HepG2 (cell line): ENCODE data around the gene TMEM8B. TPM values are rescaled to one million over a fixed set of nuclear protein-coding genes. Genes with fewer than 3 reads are reported as not detected.

Experiments used
- ARNT ChIP-seq: fragments of 450-650 bp; IDR thresholded peaks from 2 replicates; pipeline ENCODE4 v1.6.1; 2017
- HOXA3 ChIP-seq: sonication (generic); formaldehyde crosslinking; IDR thresholded peaks from 2 replicates; pipeline ENCODE4 v1.5.0; 2020; ENCODE audit warnings: missing genetic modification reagents
- MED13 ChIP-seq: sonication (generic); formaldehyde crosslinking; IDR thresholded peaks from 2 replicates; pipeline ENCODE4 v1.5.0; 2020; ENCODE audit warnings: missing genetic modification reagents
- MEIS2 ChIP-seq: sonication (generic); formaldehyde crosslinking; IDR thresholded peaks from 2 replicates; pipeline ENCODE4 v1.9.0; 2021; ENCODE audit warnings: mild to moderate bottlenecking, missing genetic modification reagents
- MIXL1 ChIP-seq: IDR thresholded peaks from 2 replicates; pipeline ENCODE4 v1.6.1; 2016
- MXI1 ChIP-seq: IDR thresholded peaks from 3 replicates; pipeline ENCODE4 v1.6.1; 2012; ENCODE audit warnings: low read depth, low read length, inconsistent platforms, borderline replicate concordance
- PHF8 ChIP-seq: sonication (generic); formaldehyde crosslinking; IDR thresholded peaks from 2 replicates; pipeline ENCODE4 v1.5.0; 2020; ENCODE audit warnings: missing genetic modification reagents
- REXO4 ChIP-seq: sonication (generic); formaldehyde crosslinking; IDR thresholded peaks from 2 replicates; pipeline ENCODE4 v1.8.0; 2022; ENCODE audit warnings: missing genetic modification reagents, mild to moderate bottlenecking, borderline replicate concordance
- ZNF800 ChIP-seq: sonication (generic); formaldehyde crosslinking; IDR thresholded peaks from 2 replicates; pipeline ENCODE4 v1.4.0; 2020; ENCODE audit warnings: missing genetic modification reagents
- polyA plus RNA-seq, 8 experiments: library from polyadenylated mRNA; depleted of rRNA in 3 of 8; stranded (reverse) in 7 of 8; unstranded in 1 of 8; fragments of >200 nt; fragmentation: Illumina TruSeq in 4 of 8; extraction: Trizol in 4 of 8; gene quantifications; 2 replicates each; pipeline versions ENCODE4 v1.2.1 to v1.2.3, GENCODE V29; 2011 to 2016; ENCODE audit warnings: low read depth in 4 of 8, missing spikeins in 1 of 8, mixed read lengths in 1 of 8; ENCODE audit not compliant: insufficient read depth in 1 of 8
- total RNA-seq, 5 experiments: library from RNA; depleted of rRNA; stranded (reverse); fragments of >200 nt; fragmentation: Illumina TruSeq; extraction: Trizol; gene quantifications; 2 replicates each; pipeline ENCODE4 v1.2.3, GENCODE V29; 2016; ENCODE audit warnings: low read depth in 1 of 5
- TF ChIP-seq, protein P1 (sequence below): IDR thresholded peaks from 2 replicates; pipeline ENCODE4 v1.4.0; 2020; ENCODE audit warnings: mild to moderate bottlenecking, missing genetic modification reagents
- TF ChIP-seq, protein P2 (sequence below): sonication (generic); formaldehyde crosslinking; IDR thresholded peaks from 2 replicates; pipeline ENCODE4 v1.5.0; 2020; ENCODE audit warnings: mild to moderate bottlenecking, missing genetic modification reagents, borderline replicate concordance

Gene TMEM8B
- total and polyA plus RNA-seq, 2 of the 13 experiments (the other 11 are each of a cell fraction or from before 2014, with no cell fraction given): 2.1 to 2.7 TPM

DNA sequence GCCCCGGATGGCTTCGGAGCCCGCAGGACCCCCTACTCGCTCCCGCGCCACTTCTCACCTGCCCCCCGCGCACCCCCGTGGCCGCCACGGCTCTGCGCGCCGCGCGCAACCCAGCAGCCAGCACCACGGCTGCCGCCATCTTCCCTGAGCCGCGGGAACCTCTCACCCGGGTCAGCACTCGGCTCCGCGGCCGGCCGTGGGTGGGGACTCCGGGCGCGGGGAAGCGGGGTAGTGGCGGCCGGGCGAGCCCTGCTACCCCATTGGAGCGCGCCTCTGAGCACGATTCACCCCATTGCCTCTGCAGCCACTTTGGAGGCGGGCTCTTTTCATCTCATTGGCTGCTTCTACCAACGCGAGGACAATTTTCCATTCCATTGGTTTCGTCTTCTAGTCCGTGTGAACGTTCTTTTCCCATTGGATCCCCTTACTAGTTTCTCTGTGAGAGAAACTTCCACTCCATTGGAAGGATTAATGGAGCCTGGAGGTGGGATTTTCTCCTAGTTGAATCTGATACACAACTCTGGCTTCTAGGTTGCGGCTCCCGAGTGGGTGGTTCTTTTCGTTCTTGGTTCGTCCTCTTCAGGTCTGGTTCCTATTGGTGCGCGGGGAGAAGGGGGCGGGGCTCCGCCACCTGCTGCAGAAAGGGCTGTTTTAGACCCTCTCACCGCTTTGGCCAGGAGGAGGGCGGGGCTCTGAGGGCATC, 14.0 kb upstream of the TMEM8B start, which contains the start of gene HINT2 (continued):
- TF ChIP-seq HOXA3 (CRISPR knock-in tag) (peak; percentile 57), REXO4 (CRISPR knock-in tag) (no peak), MEIS2 (CRISPR knock-in tag) (0 out of 2 replicates have a peak, but pooled peaks have one; percentile 80), PHF8 (CRISPR knock-in tag) (peak; percentile 74), ZNF800 (CRISPR knock-in tag) (no peak; the same call in 1 of the 2 replicates), MIXL1 (CRISPR knock-in tag) (peak; percentile 26; the same call in 1 of the 2 replicates), ARNT (no peak), MXI1 (peak; percentile 15; the same call in 1 of the 3 replicates), MED13 (CRISPR knock-in tag) (0 out of 2 replicates have a peak, but pooled peaks have one; percentile 14)
- TF ChIP-seq, protein P1, sequence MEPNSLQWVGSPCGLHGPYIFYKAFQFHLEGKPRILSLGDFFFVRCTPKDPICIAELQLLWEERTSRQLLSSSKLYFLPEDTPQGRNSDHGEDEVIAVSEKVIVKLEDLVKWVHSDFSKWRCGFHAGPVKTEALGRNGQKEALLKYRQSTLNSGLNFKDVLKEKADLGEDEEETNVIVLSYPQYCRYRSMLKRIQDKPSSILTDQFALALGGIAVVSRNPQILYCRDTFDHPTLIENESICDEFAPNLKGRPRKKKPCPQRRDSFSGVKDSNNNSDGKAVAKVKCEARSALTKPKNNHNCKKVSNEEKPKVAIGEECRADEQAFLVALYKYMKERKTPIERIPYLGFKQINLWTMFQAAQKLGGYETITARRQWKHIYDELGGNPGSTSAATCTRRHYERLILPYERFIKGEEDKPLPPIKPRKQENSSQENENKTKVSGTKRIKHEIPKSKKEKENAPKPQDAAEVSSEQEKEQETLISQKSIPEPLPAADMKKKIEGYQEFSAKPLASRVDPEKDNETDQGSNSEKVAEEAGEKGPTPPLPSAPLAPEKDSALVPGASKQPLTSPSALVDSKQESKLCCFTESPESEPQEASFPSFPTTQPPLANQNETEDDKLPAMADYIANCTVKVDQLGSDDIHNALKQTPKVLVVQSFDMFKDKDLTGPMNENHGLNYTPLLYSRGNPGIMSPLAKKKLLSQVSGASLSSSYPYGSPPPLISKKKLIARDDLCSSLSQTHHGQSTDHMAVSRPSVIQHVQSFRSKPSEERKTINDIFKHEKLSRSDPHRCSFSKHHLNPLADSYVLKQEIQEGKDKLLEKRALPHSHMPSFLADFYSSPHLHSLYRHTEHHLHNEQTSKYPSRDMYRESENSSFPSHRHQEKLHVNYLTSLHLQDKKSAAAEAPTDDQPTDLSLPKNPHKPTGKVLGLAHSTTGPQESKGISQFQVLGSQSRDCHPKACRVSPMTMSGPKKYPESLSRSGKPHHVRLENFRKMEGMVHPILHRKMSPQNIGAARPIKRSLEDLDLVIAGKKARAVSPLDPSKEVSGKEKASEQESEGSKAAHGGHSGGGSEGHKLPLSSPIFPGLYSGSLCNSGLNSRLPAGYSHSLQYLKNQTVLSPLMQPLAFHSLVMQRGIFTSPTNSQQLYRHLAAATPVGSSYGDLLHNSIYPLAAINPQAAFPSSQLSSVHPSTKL (CRISPR knock-in tag): no peak
- TF ChIP-seq, protein P2, sequence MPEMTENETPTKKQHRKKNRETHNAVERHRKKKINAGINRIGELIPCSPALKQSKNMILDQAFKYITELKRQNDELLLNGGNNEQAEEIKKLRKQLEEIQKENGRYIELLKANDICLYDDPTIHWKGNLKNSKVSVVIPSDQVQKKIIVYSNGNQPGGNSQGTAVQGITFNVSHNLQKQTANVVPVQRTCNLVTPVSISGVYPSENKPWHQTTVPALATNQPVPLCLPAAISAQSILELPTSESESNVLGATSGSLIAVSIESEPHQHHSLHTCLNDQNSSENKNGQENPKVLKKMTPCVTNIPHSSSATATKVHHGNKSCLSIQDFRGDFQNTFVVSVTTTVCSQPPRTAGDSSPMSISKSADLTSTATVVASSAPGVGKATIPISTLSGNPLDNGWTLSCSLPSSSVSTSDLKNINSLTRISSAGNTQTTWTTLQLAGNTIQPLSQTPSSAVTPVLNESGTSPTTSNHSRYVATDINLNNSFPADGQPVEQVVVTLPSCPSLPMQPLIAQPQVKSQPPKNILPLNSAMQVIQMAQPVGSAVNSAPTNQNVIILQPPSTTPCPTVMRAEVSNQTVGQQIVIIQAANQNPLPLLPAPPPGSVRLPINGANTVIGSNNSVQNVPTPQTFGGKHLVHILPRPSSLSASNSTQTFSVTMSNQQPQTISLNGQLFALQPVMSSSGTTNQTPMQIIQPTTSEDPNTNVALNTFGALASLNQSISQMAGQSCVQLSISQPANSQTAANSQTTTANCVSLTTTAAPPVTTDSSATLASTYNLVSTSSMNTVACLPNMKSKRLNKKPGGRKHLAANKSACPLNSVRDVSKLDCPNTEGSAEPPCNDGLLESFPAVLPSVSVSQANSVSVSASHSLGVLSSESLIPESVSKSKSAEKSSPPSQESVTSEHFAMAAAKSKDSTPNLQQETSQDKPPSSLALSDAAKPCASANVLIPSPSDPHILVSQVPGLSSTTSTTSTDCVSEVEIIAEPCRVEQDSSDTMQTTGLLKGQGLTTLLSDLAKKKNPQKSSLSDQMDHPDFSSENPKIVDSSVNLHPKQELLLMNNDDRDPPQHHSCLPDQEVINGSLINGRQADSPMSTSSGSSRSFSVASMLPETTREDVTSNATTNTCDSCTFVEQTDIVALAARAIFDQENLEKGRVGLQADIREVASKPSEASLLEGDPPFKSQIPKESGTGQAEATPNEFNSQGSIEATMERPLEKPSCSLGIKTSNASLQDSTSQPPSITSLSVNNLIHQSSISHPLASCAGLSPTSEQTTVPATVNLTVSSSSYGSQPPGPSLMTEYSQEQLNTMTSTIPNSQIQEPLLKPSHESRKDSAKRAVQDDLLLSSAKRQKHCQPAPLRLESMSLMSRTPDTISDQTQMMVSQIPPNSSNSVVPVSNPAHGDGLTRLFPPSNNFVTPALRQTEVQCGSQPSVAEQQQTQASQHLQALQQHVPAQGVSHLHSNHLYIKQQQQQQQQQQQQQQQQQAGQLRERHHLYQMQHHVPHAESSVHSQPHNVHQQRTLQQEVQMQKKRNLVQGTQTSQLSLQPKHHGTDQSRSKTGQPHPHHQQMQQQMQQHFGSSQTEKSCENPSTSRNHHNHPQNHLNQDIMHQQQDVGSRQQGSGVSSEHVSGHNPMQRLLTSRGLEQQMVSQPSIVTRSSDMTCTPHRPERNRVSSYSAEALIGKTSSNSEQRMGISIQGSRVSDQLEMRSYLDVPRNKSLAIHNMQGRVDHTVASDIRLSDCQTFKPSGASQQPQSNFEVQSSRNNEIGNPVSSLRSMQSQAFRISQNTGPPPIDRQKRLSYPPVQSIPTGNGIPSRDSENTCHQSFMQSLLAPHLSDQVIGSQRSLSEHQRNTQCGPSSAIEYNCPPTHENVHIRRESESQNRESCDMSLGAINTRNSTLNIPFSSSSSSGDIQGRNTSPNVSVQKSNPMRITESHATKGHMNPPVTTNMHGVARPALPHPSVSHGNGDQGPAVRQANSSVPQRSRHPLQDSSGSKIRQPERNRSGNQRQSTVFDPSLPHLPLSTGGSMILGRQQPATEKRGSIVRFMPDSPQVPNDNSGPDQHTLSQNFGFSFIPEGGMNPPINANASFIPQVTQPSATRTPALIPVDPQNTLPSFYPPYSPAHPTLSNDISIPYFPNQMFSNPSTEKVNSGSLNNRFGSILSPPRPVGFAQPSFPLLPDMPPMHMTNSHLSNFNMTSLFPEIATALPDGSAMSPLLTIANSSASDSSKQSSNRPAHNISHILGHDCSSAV: no peak
